GM12878 (cell line): ENCODE data around the gene PKP3.

Experiments
- SPI1 ChIP-seq: IDR thresholded peaks from 2 replicates; pipeline ENCODE4 v1.6.1; 2011; ENCODE audit warnings: low read depth, mild to moderate bottlenecking, low read length, moderate library complexity, borderline replicate concordance; ENCODE audit not compliant: insufficient read depth
- TAF1 ChIP-seq: IDR thresholded peaks from 2 replicates; pipeline ENCODE4 v1.6.1; 2011; ENCODE audit warnings: mild to moderate bottlenecking, low read depth, low read length, borderline replicate concordance
- TF ChIP-seq, protein P1 (sequence below): fragments of 150-350 bp; IDR thresholded peaks from 2 replicates; pipeline ENCODE4 v1.6.1; 2016; ENCODE audit warnings: low read depth, low read length

DNA sequence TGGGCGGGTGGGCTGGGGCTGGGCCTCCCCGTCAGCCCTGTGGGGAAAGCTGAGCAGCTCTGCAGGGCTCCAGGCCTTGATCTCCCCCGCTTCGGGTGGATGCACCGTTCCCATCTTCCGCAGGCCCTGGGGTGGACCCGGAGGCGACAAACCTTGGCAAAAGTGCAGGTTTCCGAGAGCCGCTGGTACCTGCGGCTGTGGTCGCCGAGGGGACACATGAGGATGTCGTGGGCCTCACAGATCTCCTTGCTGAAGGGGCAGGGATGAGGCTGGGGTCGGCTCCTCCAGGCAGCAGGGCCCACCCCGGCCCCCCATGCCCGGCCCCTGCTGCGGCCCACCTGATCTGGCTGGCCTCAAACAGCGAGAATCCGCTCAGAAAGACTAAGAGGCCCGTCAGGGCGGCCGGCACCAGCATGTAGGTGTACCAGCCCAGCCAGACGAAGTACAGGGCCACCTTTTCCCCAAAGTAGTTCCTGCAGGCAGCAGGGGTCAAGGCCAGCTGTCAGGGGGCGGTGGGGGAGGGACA, 36.0 kb downstream of the PKP3 start:
- no peak for TF ChIP-seq SPI1
- no peak for TF ChIP-seq TAF1
- TF ChIP-seq, protein P1, sequence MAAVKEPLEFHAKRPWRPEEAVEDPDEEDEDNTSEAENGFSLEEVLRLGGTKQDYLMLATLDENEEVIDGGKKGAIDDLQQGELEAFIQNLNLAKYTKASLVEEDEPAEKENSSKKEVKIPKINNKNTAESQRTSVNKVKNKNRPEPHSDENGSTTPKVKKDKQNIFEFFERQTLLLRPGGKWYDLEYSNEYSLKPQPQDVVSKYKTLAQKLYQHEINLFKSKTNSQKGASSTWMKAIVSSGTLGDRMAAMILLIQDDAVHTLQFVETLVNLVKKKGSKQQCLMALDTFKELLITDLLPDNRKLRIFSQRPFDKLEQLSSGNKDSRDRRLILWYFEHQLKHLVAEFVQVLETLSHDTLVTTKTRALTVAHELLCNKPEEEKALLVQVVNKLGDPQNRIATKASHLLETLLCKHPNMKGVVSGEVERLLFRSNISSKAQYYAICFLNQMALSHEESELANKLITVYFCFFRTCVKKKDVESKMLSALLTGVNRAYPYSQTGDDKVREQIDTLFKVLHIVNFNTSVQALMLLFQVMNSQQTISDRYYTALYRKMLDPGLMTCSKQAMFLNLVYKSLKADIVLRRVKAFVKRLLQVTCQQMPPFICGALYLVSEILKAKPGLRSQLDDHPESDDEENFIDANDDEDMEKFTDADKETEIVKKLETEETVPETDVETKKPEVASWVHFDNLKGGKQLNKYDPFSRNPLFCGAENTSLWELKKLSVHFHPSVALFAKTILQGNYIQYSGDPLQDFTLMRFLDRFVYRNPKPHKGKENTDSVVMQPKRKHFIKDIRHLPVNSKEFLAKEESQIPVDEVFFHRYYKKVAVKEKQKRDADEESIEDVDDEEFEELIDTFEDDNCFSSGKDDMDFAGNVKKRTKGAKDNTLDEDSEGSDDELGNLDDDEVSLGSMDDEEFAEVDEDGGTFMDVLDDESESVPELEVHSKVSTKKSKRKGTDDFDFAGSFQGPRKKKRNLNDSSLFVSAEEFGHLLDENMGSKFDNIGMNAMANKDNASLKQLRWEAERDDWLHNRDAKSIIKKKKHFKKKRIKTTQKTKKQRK = no peak
